HG02798 (cell line): ENCODE data around the gene ZBTB5.
"Not testable (repeated sequence)": the region's sequence is repeated elsewhere in the genome, so short reads cannot be mapped to it uniquely, and the experiment has no call there.

ENCODE experiments used
- ATAC-seq: cut with Tn5 transposase; IDR thresholded peaks from one replicate; pipeline ENCODE4 v1.9.1; 2021; ENCODE audit warnings: mild to moderate bottlenecking; ENCODE audit not compliant: unreplicated experiment, poor library complexity

Gene ZBTB5

DNA sequence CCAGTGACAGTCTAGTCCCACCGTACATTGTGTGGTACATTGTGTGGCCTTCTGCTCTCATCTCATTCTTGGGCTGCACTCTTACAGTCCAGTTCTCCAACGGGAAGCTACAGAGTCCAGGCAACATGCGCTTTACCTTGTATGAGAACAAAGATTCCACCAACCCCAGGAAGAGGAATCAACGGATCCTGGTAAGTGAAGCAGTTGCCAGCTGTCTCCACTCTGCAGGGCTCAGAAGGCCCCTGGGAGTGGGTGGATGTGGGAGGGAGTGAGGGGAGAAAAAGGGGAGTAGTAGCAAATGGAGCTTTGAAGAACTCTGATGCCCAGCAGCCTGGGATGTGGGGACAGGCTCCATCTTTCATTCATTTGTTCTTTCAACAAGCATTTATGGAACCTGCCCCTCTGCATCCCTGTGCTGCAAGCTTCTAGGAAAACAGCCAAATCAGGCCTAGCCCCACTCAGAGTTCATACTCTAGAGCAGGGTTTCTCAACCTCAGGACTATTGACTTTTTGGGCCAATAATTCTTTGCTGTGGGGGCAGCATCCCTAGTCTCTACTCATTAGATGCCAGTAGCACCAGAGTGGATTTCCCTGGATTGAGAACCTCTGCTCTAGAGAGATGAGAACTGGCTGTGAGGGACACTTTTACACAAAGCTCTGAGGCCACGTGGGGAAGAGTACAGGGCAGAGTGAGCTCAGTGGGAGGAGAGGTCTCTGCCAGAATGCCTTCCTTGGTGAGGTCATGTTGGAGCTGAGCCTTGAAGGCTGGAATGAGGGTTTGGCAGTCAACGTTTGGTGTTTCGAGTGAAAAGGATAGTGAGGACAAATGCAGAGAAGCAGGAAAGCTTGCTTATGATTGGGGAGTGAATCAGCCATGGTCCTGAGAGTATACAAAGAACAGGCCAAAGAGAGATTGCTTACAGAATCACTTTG, 21.6 kb upstream of the ZBTB5 start:
- no peak for ATAC-seq

DNA sequence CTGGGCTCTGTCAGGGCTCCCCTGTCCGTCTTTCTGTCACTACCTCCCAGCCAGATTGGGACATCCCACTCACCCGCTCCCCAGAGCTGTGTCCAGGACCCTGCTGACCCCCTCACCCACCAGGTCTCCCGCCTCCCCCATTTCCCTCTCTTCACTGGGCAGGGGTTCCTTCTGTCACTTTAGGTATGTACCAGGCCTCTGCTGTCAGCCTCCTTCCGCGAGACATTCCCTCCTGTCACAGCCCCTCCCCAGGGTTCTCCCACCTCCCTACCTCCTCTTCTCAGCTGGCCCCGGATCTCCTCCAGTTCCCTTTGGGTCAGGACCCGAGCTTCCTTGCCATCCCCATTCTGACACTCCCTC, 21.0 kb upstream of the ZBTB5 start:
- ATAC-seq, result no peak

GRCh38 chr9:37485389-37486255, 20.4 kb upstream of the ZBTB5 start, which contains the start of gene POLR1E:
Gene POLR1E (plus strand): TSS chr9:37485948. CDS start chr9:37486048, 100 bp downstream.
- peak; percentile 97 for ATAC-seq

- ATAC-seq, result no peak
These were observed 15.5 kb upstream of the ZBTB5 start for GRCh38 chr9:37480759-37481158.

GRCh38 chr9:37477987-37478619, 12.9 kb upstream of the ZBTB5 start:
- not testable (repeated sequence) for ATAC-seq

DNA sequence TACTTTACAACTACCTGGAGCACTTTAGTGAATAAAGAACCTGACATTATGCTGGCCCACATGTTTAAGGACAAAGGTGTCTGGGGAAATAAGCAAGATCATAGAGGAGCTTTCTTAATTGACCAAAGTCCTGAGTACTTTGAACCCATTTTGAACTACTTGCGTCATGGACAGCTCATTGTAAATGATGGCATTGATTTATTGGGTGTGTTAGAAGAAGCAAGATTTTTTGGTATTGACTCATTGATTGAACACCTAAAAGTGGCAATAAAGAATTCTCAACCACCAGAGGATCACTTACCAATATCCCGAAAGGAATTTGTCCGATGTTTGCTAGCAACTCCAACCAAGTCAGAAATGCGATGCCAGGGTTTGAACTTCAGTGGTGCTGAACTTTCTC, 12.2 kb upstream of the ZBTB5 start:
- not testable (repeated sequence) for ATAC-seq

GRCh38 chr9:37476930-37477329, 11.7 kb upstream of the ZBTB5 start:
- ATAC-seq, result no peak

DNA sequence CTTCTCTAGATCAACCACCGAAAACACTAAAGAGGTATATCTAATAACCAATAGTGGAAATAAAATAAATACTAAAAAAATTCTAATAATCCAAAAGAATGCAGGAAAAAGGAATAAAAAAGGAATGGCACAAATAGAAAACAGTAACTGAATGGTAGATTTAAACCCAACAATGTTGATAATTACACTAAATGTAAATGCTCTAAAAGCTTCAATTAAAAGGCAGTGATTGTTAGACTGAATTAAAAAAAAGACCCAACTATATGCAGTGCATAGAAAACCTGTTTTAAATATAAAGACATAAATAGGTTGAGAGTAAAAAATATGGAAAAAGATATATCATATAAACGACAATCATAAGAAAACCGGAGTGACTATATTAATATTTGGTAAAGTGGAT, 9.2 kb upstream of the ZBTB5 start:
- ATAC-seq, result no peak

- not testable (repeated sequence) for ATAC-seq
These were observed 8.7 kb upstream of the ZBTB5 start for GRCh38 chr9:37473982-37474381.

DNA sequence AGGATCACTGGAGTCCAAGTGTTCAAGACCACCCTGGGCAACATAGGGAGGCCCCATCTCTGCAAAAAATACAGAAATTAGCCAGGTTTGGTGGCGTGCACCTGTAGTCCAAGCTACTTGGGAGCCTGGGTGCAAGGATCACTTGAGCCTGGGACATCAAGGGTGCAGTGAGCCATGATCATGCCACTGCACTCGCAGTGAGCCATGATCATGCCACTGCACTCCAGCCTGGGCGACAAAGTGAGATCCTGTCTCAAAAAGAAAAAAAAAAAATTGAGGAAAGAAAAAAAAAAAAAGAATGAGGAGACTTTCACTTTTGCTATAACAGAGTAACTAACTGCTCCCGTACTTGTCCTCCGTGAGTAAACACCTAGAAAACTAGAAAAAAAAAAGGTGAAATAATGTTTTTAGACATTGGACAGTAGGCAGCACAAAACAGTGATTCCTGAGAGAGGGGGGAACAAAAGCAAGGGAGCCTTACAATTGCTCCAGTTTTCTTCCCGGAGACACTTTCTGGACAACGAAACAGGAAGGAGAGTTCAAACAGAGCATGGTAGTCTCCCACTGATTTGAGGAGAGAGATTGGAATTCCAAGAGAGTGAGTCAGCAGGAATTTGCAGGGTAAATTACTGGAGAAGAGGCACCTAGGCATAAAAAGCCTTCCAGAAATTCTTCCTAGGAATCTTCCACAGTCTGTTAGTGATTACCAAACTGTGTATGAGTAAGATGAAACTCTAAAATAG, 6.9 kb upstream of the ZBTB5 start:
- ATAC-seq, result no peak

DNA sequence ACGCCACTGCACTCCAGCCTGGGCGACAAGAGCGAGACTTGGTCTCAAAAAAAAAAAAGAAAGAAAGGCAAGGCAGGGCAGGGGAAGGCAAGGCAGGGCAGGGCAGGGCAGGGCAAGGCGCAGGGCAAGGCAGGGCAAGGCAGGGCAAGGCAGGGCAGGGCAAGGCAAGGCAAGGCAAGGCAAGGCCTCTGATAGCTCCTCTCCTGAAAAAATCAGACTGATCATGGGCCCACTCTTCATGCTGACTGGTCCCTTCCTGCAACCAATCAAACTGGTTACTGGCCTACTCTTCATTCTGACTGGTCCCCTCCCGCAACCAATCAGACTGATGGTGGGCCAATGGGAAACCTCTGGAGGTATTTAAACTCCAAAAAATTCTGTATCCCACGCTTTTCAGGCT, 3.4 kb upstream of the ZBTB5 start:
- ATAC-seq, result no peak

- not testable (repeated sequence) for ATAC-seq
These were observed 2.3 kb upstream of the ZBTB5 start for GRCh38 chr9:37467530-37467929.

DNA sequence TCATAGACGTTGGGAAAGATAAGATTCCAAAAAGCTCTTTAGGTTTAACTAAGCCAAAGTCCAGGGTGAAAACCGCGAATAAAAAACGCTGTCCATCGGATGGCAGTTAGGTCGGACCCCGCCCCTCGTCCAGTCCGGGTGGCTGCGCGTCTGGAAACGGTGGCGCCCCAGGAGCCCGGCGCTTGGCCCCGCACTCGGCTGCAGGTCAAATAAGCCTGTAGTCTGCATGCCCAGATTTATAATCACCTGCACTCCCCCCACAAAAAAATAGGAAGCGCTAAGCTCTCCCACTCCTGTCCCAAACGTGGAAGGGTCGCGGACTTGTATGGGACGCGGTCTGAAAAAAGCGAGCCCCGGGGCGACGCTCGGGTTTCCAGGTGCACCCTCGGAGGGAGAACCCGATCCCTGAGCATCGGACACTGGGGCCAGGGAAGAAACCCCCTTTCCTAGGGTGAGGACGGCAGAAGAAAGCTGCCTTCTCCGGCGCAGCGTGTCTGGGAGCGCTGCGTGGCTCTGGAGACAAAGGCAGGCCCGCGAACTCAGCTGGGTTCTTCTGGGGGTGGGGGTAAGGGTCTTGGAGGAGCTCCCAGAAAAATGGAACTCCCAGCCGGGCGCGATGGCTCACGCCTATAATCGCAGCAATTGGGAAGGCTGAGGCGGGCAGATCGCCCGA, 923 bp upstream of the ZBTB5 start:
- peak; percentile 4 for ATAC-seq

GRCh38 chr9:37464426-37465248, 613 bp downstream of the ZBTB5 start:
- ATAC-seq, result peak; percentile 39

- no peak for ATAC-seq
These were observed 1.2 kb downstream of the ZBTB5 start for GRCh38 chr9:37464006-37464405.

GRCh38 chr9:37456817-37457216, 8.4 kb downstream of the ZBTB5 start:
- ATAC-seq, result no peak

DNA sequence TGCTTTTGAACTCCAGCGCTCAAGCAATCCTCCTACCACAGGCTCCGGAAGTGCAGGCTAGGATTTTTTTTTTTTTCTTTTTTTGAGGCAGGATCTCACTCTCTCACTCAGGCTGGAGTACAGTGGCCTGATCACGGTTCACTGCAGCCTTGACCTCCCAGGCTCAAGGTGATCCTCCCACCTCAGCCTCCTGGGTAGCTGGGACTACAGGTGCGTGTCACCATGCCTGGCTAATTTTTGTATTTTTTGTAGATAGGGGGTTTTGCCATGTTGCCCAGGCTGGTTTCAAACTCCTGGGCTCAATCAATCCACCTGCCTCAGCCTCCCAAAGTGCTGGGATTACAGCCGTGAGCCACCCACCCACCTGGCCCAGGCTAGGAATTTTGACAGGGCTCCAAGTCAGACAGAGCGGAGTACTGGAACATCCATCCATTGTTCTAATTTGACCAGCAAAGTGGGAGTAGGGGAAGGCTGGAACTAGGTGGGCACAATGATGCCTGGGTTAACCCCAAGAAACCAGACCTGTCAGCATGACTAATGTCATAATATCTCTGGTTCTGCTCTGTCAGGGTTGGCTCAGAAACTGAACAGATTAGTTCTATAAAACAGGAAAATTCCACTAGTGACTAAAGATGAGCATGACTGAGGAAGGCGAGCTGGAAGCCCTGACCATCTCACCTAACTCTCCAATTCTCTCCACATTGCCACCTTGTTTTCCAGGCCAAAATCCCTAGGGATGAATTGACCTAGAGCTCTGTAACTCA, 9.2 kb downstream of the ZBTB5 start:
- ATAC-seq, result no peak

GRCh38 chr9:37454238-37454637, 11.0 kb downstream of the ZBTB5 start:
- no peak for ATAC-seq
